HCT116 (cell line): Measurements from ENCODE around the gene PLEKHJ1. TPM values are rescaled to one million over a fixed set of nuclear protein-coding genes. Genes with fewer than 3 reads are reported as not detected.

ENCODE experiments used
- ATAC-seq: fragments of 200-7000 bp; cut with Tn5 transposase; 2 replicates; pipeline ENCODE4 v1.9.1; 2020; ENCODE audit warnings: mild to moderate bottlenecking, moderate library complexity
- BruUV-seq: library from RNA; stranded (reverse); fragments of 400-500 nt; replicated peaks from 2 replicates; lab custom pipeline; 2021; lab: Mats Ljungman, UMichigan
- CTCF ChIA-PET: fragments of 300-600 bp; sonication (Branson Sonifier 250); formaldehyde crosslinking; loops from one replicate; lab custom pipeline; 2021; ENCODE audit warnings: antibody characterized with exemption; lab: Charles Lee
- POLR2A ChIA-PET: fragments of 300-600, 350-600 bp; sonication (Branson Sonifier 250); formaldehyde crosslinking; loops from one replicate; lab custom pipeline; 2021; ENCODE audit warnings: antibody characterized with exemption; lab: Charles Lee
- RAD21 ChIA-PET, 2 experiments: fragments of 300-600 bp; sonication (Branson Sonifier 250); formaldehyde crosslinking; loops; one replicate each; lab custom pipeline; 2023; ENCODE audit warnings: low total read pairs in 2 of 2; ENCODE audit not compliant: uncharacterized antibody in 2 of 2, unreplicated experiment in 2 of 2, low non-redundant PET in 1 of 2; lab: Charles Lee
- DNase-seq: peaks from one replicate; pipeline ENCODE4 v3.0.0-alpha.2; 2010; ENCODE audit warnings: low read depth, low spot score
- H2AFZ ChIP-seq: fragments of 200-600 bp; shearing (Covaris generic), sonication (generic); 2 replicates; pipeline ENCODE4 v1.6.1; 2017; ENCODE audit warnings: low read depth, mixed run types, mixed read lengths, antibody characterized with exemption, low read length; ENCODE audit not compliant: poor library complexity, severe bottlenecking
- H3K27ac ChIP-seq: 2 replicates; pipeline ENCODE4 v1.5.1; 2012; ENCODE audit warnings: low read depth, low read length
- H3K27me3 ChIP-seq: fragments of 200-600 bp; sonication (generic); 2 replicates; pipeline ENCODE4 v1.6.1; 2016; ENCODE audit warnings: mixed run types, low read length, mixed read lengths; ENCODE audit not compliant: insufficient read depth
- H3K36me3 ChIP-seq, 2 experiments: fragments of 200-500 bp in 1 of 2; fragments of 200-600 bp in 1 of 2; sonication (Bioruptor generic) in 1 of 2; sonication (generic) in 1 of 2; 2 replicates each; pipeline versions ENCODE4 v1.5.1 to v1.6.1; 2014 to 2016; ENCODE audit warnings: low read length in 2 of 2, inconsistent platforms in 1 of 2, mixed read lengths in 1 of 2, mixed run types in 1 of 2; ENCODE audit not compliant: insufficient read depth in 2 of 2, control insufficient read depth in 1 of 2
- H3K4me1 ChIP-seq, 2 experiments: fragments of 200-600 bp in 1 of 2; sonication (generic) in 1 of 2; 2 replicates each; pipeline versions ENCODE4 v1.5.1 to v1.6.1; 2012 to 2017; ENCODE audit warnings: low read length in 2 of 2, inconsistent platforms in 1 of 2, mild to moderate bottlenecking in 1 of 2, mixed read lengths in 1 of 2, mixed run types in 1 of 2, moderate library complexity in 1 of 2; ENCODE audit not compliant: insufficient read depth in 2 of 2, control insufficient read depth in 1 of 2
- H3K4me2 ChIP-seq: fragments of 200-600 bp; sonication (generic); 2 replicates; pipeline ENCODE4 v1.6.1; 2017; ENCODE audit warnings: mixed run types, low read length, mixed read lengths
- H3K4me3 ChIP-seq, 2 experiments: fragments of 200-600 bp in 1 of 2; sonication (generic) in 1 of 2; replicated peaks in 1 of 2; 2 replicates each; pipeline ENCODE4 v1.5.1; 2011 to 2016; ENCODE audit warnings: low read length in 2 of 2, control low read depth in 1 of 2, low read depth in 1 of 2, mild to moderate bottlenecking in 1 of 2, mixed read lengths in 1 of 2, mixed run types in 1 of 2
- H3K79me2 ChIP-seq: fragments of 200-600 bp; sonication (generic); 2 replicates; pipeline ENCODE4 v1.6.1; 2017; ENCODE audit warnings: mild to moderate bottlenecking, mixed run types, low read length, moderate library complexity, mixed read lengths; ENCODE audit not compliant: insufficient read depth
- H3K9ac ChIP-seq: fragments of 200-600 bp; sonication (generic); 2 replicates; pipeline ENCODE4 v1.6.1; 2016; ENCODE audit warnings: low read length, mixed read lengths
- H3K9me2 ChIP-seq: fragments of 200-600 bp; sonication (generic), shearing (Covaris generic); 2 replicates; pipeline ENCODE4 v1.6.1; 2017; ENCODE audit warnings: mixed run types, mild to moderate bottlenecking, moderate library complexity; ENCODE audit not compliant: insufficient read depth
- H3K9me3 ChIP-seq, 2 experiments: fragments of 200-500 bp in 1 of 2; fragments of 200-600 bp in 1 of 2; sonication (Bioruptor generic) in 1 of 2; sonication (generic) in 1 of 2; 2 replicates each; pipeline ENCODE4 v1.6.1; 2014 to 2017; ENCODE audit warnings: low read length in 2 of 2, mixed read lengths in 2 of 2, inconsistent platforms in 1 of 2, low read depth in 1 of 2, mild to moderate bottlenecking in 1 of 2, mixed run types in 1 of 2, moderate library complexity in 1 of 2; ENCODE audit not compliant: control insufficient read depth in 1 of 2, insufficient read depth in 1 of 2
- H4K20me1 ChIP-seq: fragments of 200-600 bp; sonication (generic), shearing (Covaris generic); 2 replicates; pipeline ENCODE4 v1.6.1; 2017; ENCODE audit warnings: mixed run types, mild to moderate bottlenecking, moderate library complexity; ENCODE audit not compliant: insufficient read depth
- ATF3 ChIP-seq: IDR thresholded peaks from 2 replicates; pipeline ENCODE4 v1.6.1; 2012
- CBX3 ChIP-seq: IDR thresholded peaks from 2 replicates; pipeline ENCODE4 v1.6.1; 2012; ENCODE audit warnings: low read depth
- CTCF ChIP-seq, 3 experiments: fragments of 200-600 bp in 1 of 3; sonication (generic) in 1 of 3; IDR thresholded peaks in 2 of 3; conservative IDR thresholded peaks in 1 of 3; 2 replicates each; pipeline ENCODE4 v1.5.1; 2012 to 2017; ENCODE audit warnings: low read depth in 2 of 3, low read length in 2 of 3, antibody characterized with exemption in 1 of 3, borderline replicate concordance in 1 of 3, control low read depth in 1 of 3, mild to moderate bottlenecking in 1 of 3, mixed read lengths in 1 of 3, mixed run types in 1 of 3, moderate library complexity in 1 of 3; ENCODE audit not compliant: insufficient read depth in 1 of 3
- EGR1 ChIP-seq: IDR thresholded peaks from 2 replicates; pipeline ENCODE4 v1.6.1; 2012; ENCODE audit warnings: low read depth
- ELF1 ChIP-seq: IDR thresholded peaks from 2 replicates; pipeline ENCODE4 v1.6.1; 2012; ENCODE audit warnings: low read depth, borderline replicate concordance
- EZH2 ChIP-seq: fragments of 200-600 bp; sonication (generic); IDR thresholded peaks from 2 replicates; pipeline ENCODE4 v1.6.1; 2017; ENCODE audit warnings: antibody characterized with exemption, mixed run types
- EZH2phosphoT487 ChIP-seq: fragments of 200-600 bp; IDR thresholded peaks from 2 replicates; pipeline ENCODE4 v1.6.1; 2018; ENCODE audit warnings: antibody characterized with exemption, borderline replicate concordance
- JUND ChIP-seq: IDR thresholded peaks from 2 replicates; pipeline ENCODE4 v1.6.1; 2012
- MAX ChIP-seq: IDR thresholded peaks from 2 replicates; pipeline ENCODE4 v1.6.1; 2012
- POLR2A ChIP-seq: IDR thresholded peaks from 2 replicates; pipeline ENCODE4 v1.7.0; 2011; ENCODE audit warnings: borderline replicate concordance; ENCODE audit not compliant: insufficient read depth, insufficient read length; ENCODE audit errors: extremely low read depth
- POLR2AphosphoS5 ChIP-seq: IDR thresholded peaks from 2 replicates; pipeline ENCODE4 v1.6.1; 2011; ENCODE audit warnings: mild to moderate bottlenecking, low read depth, low read length, moderate library complexity
- RAD21 ChIP-seq: IDR thresholded peaks from 2 replicates; pipeline ENCODE4 v1.6.1; 2012; ENCODE audit warnings: low read depth, mild to moderate bottlenecking
- REST ChIP-seq: IDR thresholded peaks from 2 replicates; pipeline ENCODE4 v1.6.1; 2012; ENCODE audit warnings: low read depth
- SIN3A ChIP-seq: IDR thresholded peaks from 2 replicates; pipeline ENCODE4 v1.6.1; 2012; ENCODE audit warnings: low read depth
- SP1 ChIP-seq: IDR thresholded peaks from 2 replicates; pipeline ENCODE4 v1.6.1; 2012; ENCODE audit warnings: low read depth
- SRF ChIP-seq: IDR thresholded peaks from 2 replicates; pipeline ENCODE4 v1.6.1; 2012; ENCODE audit warnings: low read depth
- YY1 ChIP-seq: IDR thresholded peaks from 2 replicates; pipeline ENCODE4 v1.6.1; 2011; ENCODE audit warnings: low read length, low read depth, moderate library complexity, mild to moderate bottlenecking; ENCODE audit not compliant: insufficient replicate concordance; ENCODE audit errors: extremely low read depth
- ZBTB33 ChIP-seq: IDR thresholded peaks from 2 replicates; pipeline ENCODE4 v1.6.1; 2011; ENCODE audit warnings: mild to moderate bottlenecking, low read length, moderate library complexity; ENCODE audit not compliant: insufficient replicate concordance; ENCODE audit errors: extremely low read depth
- ZFX ChIP-seq: fragments of 450-650 bp; IDR thresholded peaks from 2 replicates; pipeline ENCODE4 v1.6.1; 2017
- ZNF274 ChIP-seq: fragments of 200-500 bp; sonication (Bioruptor generic); IDR thresholded peaks from 2 replicates; pipeline ENCODE4 v1.6.1; 2014; ENCODE audit warnings: mild to moderate bottlenecking, low read depth, low read length, inconsistent platforms
- intact Hi-C: fragments of 100-400 bp; cut with micrococcal nuclease; formaldehyde crosslinking; loops from 2 replicates; pipeline ENCODE4 v1.10.0; 2022
- total RNA-seq: library from RNA; stranded (reverse); gene quantifications from one replicate; pipeline ENCODE4 v1.2.1, GENCODE V29; 2021; ENCODE audit not compliant: unreplicated experiment

The PLEKHJ1 gene
- total RNA-seq, 1 experiment from 2014 or later, result 88.2 TPM

GRCh38 chr19:2260341-2260805, 24.2 kb upstream of the PLEKHJ1 start:
- ATAC-seq, result no peak
- Histone ChIP-seq H3K9me2 (no peaks in the 10 kb centered on the region), H3K36me3 (no peaks in the 10 kb centered on the region), H3K4me2 (no peak overlapping the region), H3K4me1 (peaks cover 6% of the 10 kb centered on the region in 2 experiments; a peak in 3 of 4 replicates), H3K79me2 (no peaks in the 10 kb centered on the region), H3K27ac (no peak overlapping the region), H3K9ac (no peak overlapping the region), H4K20me1 (no peaks in the 10 kb centered on the region), H3K9me3 (no peaks in the 10 kb centered on the region), H3K27me3 (no peaks in the 10 kb centered on the region), H3K4me3 (no peak overlapping the region), H2AFZ (no peak overlapping the region)
- no peak for TF ChIP-seq ZNF274
- no peak for TF ChIP-seq CTCF (IDR thresholded peaks at IDR 0.05 in 2 of 3, conservative IDR thresholded peaks at IDR 0.05 in 1 of 3; ENCODE audit: borderline replicate concordance in 1 of 3, insufficient read depth in 1 of 3, low read depth in 2 of 3, low read length in 2 of 3)
- TF ChIP-seq YY1, result no peak
- no peak for TF ChIP-seq SIN3A
- TF ChIP-seq EZH2phosphoT487, result no peak
- TF ChIP-seq SP1, result no peak
- TF ChIP-seq POLR2AphosphoS5, result no peak
- no peak for TF ChIP-seq SRF
- no peak for TF ChIP-seq ZBTB33
- no peak for TF ChIP-seq REST
- TF ChIP-seq RAD21, result no peak
- no peak for TF ChIP-seq ELF1
- no peak for TF ChIP-seq POLR2A
- TF ChIP-seq EZH2, result no peak
- TF ChIP-seq EGR1, result no peak
- no peak for TF ChIP-seq CBX3
- TF ChIP-seq ZFX, result no peak
- TF ChIP-seq JUND, result no peak
- TF ChIP-seq ATF3, result no peak
- TF ChIP-seq MAX, result no peak
- POLR2A ChIA-PET, result interaction anchor here (0.7 to 0.8 kb wide), 2 partner anchors 11 to 103 kb away, joined by 3 to 9 read pairs; no protein-coding TSS in a partner anchor
- no peak for DNase-seq
- CTCF ChIA-PET, result interaction anchor here (0.7 to 1.2 kb wide), 2 partner anchors 10 to 15 kb away, joined by 3 to 4 read pairs; no protein-coding TSS in a partner anchor
- intact Hi-C loops, result no loop called here
- BruUV-seq, result no TSS peak
- RAD21 ChIA-PET, result no interaction called here
